Sigmoid colon (tissue), 3 donors: ENCODE results near the gene PHF20.

ENCODE experiments used
- CTCF ChIP-seq, 4 experiments: fragments of 450-650 bp in 3 of 4; fragments of 200-600 bp in 1 of 4; IDR thresholded peaks; one replicate each; pipeline ENCODE4 v1.5.1; 2016 to 2019; ENCODE audit warnings: antibody characterized with exemption in 4 of 4, mild to moderate bottlenecking in 3 of 4, moderate library complexity in 2 of 4
- POLR2A ChIP-seq, 2 donors: fragments of 450-650 bp; IDR thresholded peaks; one replicate each; pipeline ENCODE4 v1.6.1; 2016; ENCODE audit warnings: antibody characterized with exemption in 2 of 2, mild to moderate bottlenecking in 2 of 2, moderate library complexity in 2 of 2

DNA sequence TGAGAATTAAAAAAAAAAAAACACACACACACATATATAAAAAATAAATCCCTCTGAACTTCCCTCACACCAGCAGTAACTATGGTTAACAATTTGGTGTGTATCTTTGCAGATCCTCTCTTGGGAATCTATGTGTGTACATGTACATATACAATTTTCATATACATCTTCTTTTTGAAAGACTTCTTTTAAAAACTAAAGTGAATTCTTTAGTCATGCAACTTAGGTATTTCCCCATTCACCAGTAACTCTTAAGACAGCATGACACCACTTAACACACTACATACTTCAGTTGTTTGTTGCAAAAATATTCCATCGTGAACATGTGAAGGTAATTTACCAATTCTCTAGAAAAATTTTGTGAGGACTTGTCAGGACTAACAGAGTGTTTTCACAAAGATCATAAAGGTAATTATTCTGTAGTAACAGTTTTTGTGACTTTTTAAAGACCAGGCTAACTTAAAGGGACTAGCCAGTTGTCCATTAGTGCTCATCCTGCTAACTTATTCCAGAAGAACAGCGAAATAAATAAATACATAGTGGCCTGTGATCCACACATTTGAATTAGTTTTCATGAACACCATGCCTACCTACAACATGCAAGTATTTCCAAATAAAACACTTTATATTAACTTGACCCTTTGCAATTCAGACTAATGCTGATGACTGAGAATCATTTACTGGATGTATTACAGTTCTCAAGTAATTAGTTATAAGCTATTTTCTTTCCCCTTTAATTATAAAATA lies 41.8 kb upstream of the PHF20 start:
- no peak for TF ChIP-seq CTCF (IDR thresholded peaks at IDR 0.05)
- no peak for TF ChIP-seq POLR2A (IDR thresholded peaks at IDR 0.05)
